OCI-LY1 (cell line): ENCODE measurements around the gene SYCP3.

Source experiments
- H2AFZ ChIP-seq: fragments of 200-600 bp; sonication (generic), shearing (Covaris generic); 2 replicates; pipeline ENCODE4 v1.6.0; 2014; ENCODE audit warnings: antibody characterized with exemption, mild to moderate bottlenecking, low read length
- H3F3A ChIP-seq: fragments of 200-600 bp; sonication (generic), shearing (Covaris generic); 2 replicates; pipeline ENCODE4 v1.6.0; 2014; ENCODE audit warnings: mild to moderate bottlenecking, antibody characterized with exemption, low read length, moderate library complexity; ENCODE audit not compliant: insufficient read depth
- H3K27ac ChIP-seq: fragments of 200-600 bp; sonication (generic); 2 replicates; pipeline ENCODE4 v1.5.1; 2014; ENCODE audit warnings: low read length, mixed run types, mild to moderate bottlenecking, low read depth; ENCODE audit not compliant: poor library complexity, severe bottlenecking
- H3K27me3 ChIP-seq: fragments of 200-600 bp; sonication (generic); 2 replicates; pipeline ENCODE4 v1.6.0; 2014; ENCODE audit warnings: antibody characterized with exemption, mild to moderate bottlenecking, low read length, moderate library complexity; ENCODE audit not compliant: insufficient read depth
- H3K36me3 ChIP-seq: fragments of 200-600 bp; sonication (generic); 2 replicates; pipeline ENCODE4 v1.6.1; 2014; ENCODE audit warnings: mild to moderate bottlenecking, antibody characterized with exemption, low read length, moderate library complexity, mixed read lengths; ENCODE audit not compliant: insufficient read depth
- H3K4me1 ChIP-seq: fragments of 200-600 bp; sonication (generic); 2 replicates; pipeline ENCODE4 v1.5.1; 2014; ENCODE audit warnings: mild to moderate bottlenecking, low read length, moderate library complexity; ENCODE audit not compliant: insufficient read depth, severe bottlenecking
- H3K4me2 ChIP-seq: fragments of 200-600 bp; sonication (generic), shearing (Covaris generic); 2 replicates; pipeline ENCODE4 v1.6.1; 2014; ENCODE audit warnings: low read length
- H3K4me3 ChIP-seq: fragments of 200-600 bp; sonication (generic); 2 replicates; pipeline ENCODE4 v1.5.1; 2014; ENCODE audit warnings: low read length, low read depth, mild to moderate bottlenecking, mixed read lengths; ENCODE audit not compliant: poor library complexity, severe bottlenecking
- H3K79me2 ChIP-seq: fragments of 200-600 bp; shearing (Covaris generic); 2 replicates; pipeline ENCODE4 v1.6.1; 2016; ENCODE audit warnings: mixed run types, low read length, mixed read lengths; ENCODE audit not compliant: insufficient read depth
- H3K9ac ChIP-seq: fragments of 200-600 bp; sonication (generic), shearing (Covaris generic); 2 replicates; pipeline ENCODE4 v1.6.1; 2014; ENCODE audit warnings: mild to moderate bottlenecking, low read length, mixed read lengths
- H3K9me2 ChIP-seq: fragments of 200-600 bp; sonication (generic), shearing (Covaris generic); 2 replicates; pipeline ENCODE4 v1.6.1; 2014; ENCODE audit warnings: low read depth, mild to moderate bottlenecking, low read length, mixed read lengths
- H3K9me3 ChIP-seq: fragments of 200-600 bp; shearing (Covaris generic); 2 replicates; pipeline ENCODE4 v1.6.1; 2014; ENCODE audit warnings: low read length, mixed read lengths
- H4K20me1 ChIP-seq: fragments of 200-600 bp; sonication (generic), shearing (Covaris generic); 2 replicates; pipeline ENCODE4 v1.6.0; 2016; ENCODE audit warnings: mild to moderate bottlenecking, low read length; ENCODE audit not compliant: insufficient read depth
- CTCF ChIP-seq: fragments of 200-600 bp; sonication (generic), shearing (Covaris generic); IDR thresholded peaks from 2 replicates; pipeline ENCODE4 v1.5.1; 2017; ENCODE audit warnings: mild to moderate bottlenecking, antibody characterized with exemption, low read length, moderate library complexity, mixed read lengths
- EZH2 ChIP-seq: fragments of 200-600 bp; sonication (generic), shearing (Covaris generic); IDR thresholded peaks from 2 replicates; pipeline ENCODE4 v1.8.0; 2017; ENCODE audit warnings: borderline replicate concordance, mixed run types, mild to moderate bottlenecking, antibody characterized with exemption, low read length, moderate library complexity, mixed read lengths

SYCP3 gene

DNA sequence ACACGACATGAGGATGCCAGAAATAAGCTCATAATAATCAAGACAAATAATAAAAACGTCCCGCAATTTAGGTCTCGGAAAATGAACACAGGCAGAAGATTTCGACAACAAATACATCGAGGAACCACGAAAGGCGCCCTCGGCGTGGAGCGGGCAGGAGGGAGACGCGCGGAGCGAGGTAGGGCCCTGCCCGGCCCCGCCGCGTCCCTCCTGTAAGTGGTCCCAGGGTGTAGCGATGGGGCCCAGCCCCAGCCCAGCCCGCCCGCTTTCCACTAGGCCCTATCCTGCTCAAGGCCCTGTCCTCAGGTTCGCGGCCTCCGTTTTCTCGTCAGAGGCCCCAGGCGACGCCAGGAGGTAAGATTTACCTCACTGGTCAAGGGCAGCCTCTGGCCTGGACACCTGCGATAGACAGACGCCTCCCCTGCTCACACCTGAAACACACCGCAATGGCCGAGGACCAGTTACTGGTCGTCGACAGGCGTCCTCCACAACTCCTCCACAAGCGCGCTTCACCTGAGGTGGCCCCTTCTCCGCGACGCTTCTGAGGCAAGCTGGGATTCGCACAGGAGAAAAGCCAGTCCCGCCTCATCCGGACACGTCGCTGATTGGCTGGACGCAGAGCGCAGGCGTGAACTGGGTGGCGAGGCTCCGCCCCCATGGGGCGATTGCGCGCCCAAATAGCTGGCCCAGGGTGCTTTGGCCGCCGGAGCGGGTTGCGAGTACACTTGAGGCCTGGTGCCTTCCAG lies at the start of gene SYCP3:
TSS of gene SYCP3 (minus strand) at position 543 of the 746 bp plus-strand sequence. CDS start 1,527 bp downstream, outside the sequence.
- Histone ChIP-seq H3F3A (0 out of 2 replicates have a peak, but pooled peaks cover 2% of the 10 kb centered on the region), H3K4me3 (no peak within 1 kb of the TSS), H4K20me1 (no peaks in the 10 kb centered on the region), H3K9me2 (no peaks in the 10 kb centered on the region), H3K9ac (no peak within 1 kb of the TSS), H3K36me3 (peaks cover 59% of the 10 kb centered on the region), H2AFZ (no peak within 1 kb of the TSS), H3K27me3 (no peaks in the 10 kb centered on the region), H3K9me3 (no peaks in the 10 kb centered on the region), H3K79me2 (no peaks in the 10 kb centered on the region), H3K4me1 (peaks cover 57% of the 10 kb centered on the region), H3K4me2 (no peak within 1 kb of the TSS), H3K27ac (peak within 1 kb of the TSS; percentile 98)
- TF ChIP-seq EZH2, result no peak
- TF ChIP-seq CTCF, result no peak

DNA sequence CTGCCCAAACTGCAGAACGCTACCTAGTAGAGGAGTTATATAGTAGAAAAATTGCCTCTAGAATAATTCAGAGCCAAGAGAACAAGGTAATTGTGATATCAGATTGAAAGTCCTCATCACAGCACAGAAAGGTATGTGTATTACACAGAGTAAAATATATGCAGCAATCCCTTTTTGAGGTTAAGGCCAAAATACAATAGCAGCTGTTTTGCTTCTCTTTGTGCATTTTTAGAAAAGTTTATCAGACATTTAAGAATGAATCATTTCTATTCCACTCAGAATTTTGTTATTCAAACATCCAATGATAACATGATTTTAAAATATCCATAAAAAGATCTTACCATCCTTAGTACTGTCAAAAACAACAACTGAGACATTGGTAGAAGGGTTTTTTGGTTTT lies 46.4 kb upstream of the SYCP3 start:
- no peak overlapping the region for H3K9ac ChIP-seq
- no peaks in the 10 kb centered on the region for H3K9me2 ChIP-seq
- H3K79me2 ChIP-seq, result no peaks in the 10 kb centered on the region
- H3K27ac ChIP-seq, result no peak overlapping the region
- TF ChIP-seq CTCF (no peak), EZH2 (no peak)
- H3F3A ChIP-seq, result no peaks in the 10 kb centered on the region
- H3K4me2 ChIP-seq, result no peak overlapping the region
- no peaks in the 10 kb centered on the region for H3K27me3 ChIP-seq
- peaks cover 2% of the 10 kb centered on the region for H3K4me1 ChIP-seq
- no peak overlapping the region for H2AFZ ChIP-seq
- H4K20me1 ChIP-seq, result no peaks in the 10 kb centered on the region
- H3K36me3 ChIP-seq, result peaks cover 36% of the 10 kb centered on the region; the same call in 1 of the 2 replicates
- H3K9me3 ChIP-seq, result no peaks in the 10 kb centered on the region
- no peak overlapping the region for H3K4me3 ChIP-seq

DNA sequence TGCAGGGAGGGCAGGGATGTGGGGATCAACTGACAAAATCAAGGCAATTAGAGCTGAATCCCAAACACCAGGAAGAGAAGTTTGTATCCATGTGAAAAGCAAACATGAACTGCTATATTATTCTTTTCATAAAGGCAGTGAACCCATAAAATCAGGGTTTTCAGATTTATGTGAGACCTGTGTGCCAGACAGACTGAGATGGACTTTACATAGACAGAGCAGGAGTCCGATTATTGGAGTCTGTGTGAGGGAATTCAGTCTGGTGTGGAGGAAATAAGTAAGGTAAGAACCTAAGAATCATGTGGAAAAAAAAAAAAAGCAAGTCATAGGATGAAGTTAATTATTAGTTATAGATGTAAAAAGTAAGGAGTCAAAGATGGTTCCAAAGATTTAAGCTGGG lies 45.1 kb upstream of the SYCP3 start:
- TF ChIP-seq CTCF (no peak), EZH2 (no peak)
- Histone ChIP-seq H4K20me1 (no peaks in the 10 kb centered on the region), H3K9ac (no peak overlapping the region), H3K36me3 (peaks cover 37% of the 10 kb centered on the region; the same call in 1 of the 2 replicates), H3K4me1 (peaks cover 9% of the 10 kb centered on the region), H3K9me2 (no peaks in the 10 kb centered on the region), H3K9me3 (no peaks in the 10 kb centered on the region), H3K27me3 (no peaks in the 10 kb centered on the region), H2AFZ (no peak overlapping the region), H3K27ac (no peak overlapping the region), H3K4me3 (no peak overlapping the region), H3F3A (no peaks in the 10 kb centered on the region), H3K4me2 (no peak overlapping the region), H3K79me2 (no peaks in the 10 kb centered on the region)
